GM21447 (cell line): ENCODE results near the gene EEF1B2.
"Not testable (repeated sequence)": the region's sequence is repeated elsewhere in the genome, so short reads cannot be mapped to it uniquely, and the experiment has no call there.

Experiments
- ATAC-seq: cut with Tn5 transposase; IDR thresholded peaks from one replicate; pipeline ENCODE4 v1.9.1; 2021; ENCODE audit not compliant: unreplicated experiment

EEF1B2 gene

GRCh38 chr2:206163251-206163880, 3.7 kb downstream of the EEF1B2 start:
- no peak for ATAC-seq

GRCh38 chr2:206164261-206164862, 4.7 kb downstream of the EEF1B2 start:
- ATAC-seq: no peak

GRCh38 chr2:206168230-206168629, 8.5 kb downstream of the EEF1B2 start:
- ATAC-seq: not testable (repeated sequence)

GRCh38 chr2:206171624-206172397, 12.1 kb downstream of the EEF1B2 start:
- ATAC-seq: not testable (repeated sequence)

- ATAC-seq: no peak
Observed at GRCh38 chr2:206173147-206173546, 13.5 kb downstream of the EEF1B2 start.

GRCh38 chr2:206176121-206176520, 16.4 kb downstream of the EEF1B2 start:
- no peak for ATAC-seq

- no peak for ATAC-seq
Observed at GRCh38 chr2:206176901-206177300, 17.2 kb downstream of the EEF1B2 start.

GRCh38 chr2:206181526-206181925, 21.8 kb downstream of the EEF1B2 start:
- ATAC-seq: not testable (repeated sequence)

GRCh38 chr2:206189691-206190090, 30.0 kb downstream of the EEF1B2 start:
- ATAC-seq: no peak

GRCh38 chr2:206190111-206190510, 30.4 kb downstream of the EEF1B2 start:
- no peak for ATAC-seq

- ATAC-seq: no peak
Observed at GRCh38 chr2:206190689-206191088, 31.0 kb downstream of the EEF1B2 start.

GRCh38 chr2:206192157-206192556, 32.5 kb downstream of the EEF1B2 start:
- ATAC-seq: no peak

GRCh38 chr2:206193671-206194357, 34.1 kb downstream of the EEF1B2 start:
- no peak for ATAC-seq

- ATAC-seq: no peak
Observed at GRCh38 chr2:206198677-206199076, 39.0 kb downstream of the EEF1B2 start.

- no peak for ATAC-seq
Observed at GRCh38 chr2:206201075-206201848, 41.6 kb downstream of the EEF1B2 start.

GRCh38 chr2:206202446-206202845, 42.8 kb downstream of the EEF1B2 start:
- ATAC-seq: no peak

- ATAC-seq: no peak
Observed at GRCh38 chr2:206203331-206203730, 43.6 kb downstream of the EEF1B2 start.

- no peak for ATAC-seq
Observed at GRCh38 chr2:206204710-206205109, 45.0 kb downstream of the EEF1B2 start.

- ATAC-seq: not testable (repeated sequence)
Observed at GRCh38 chr2:206207316-206207715, 47.6 kb downstream of the EEF1B2 start.

GRCh38 chr2:206208900-206209299, 49.2 kb downstream of the EEF1B2 start:
- no peak for ATAC-seq
